ENCODE data around the gene ADARB1. TPM values are rescaled to one million over a fixed set of nuclear protein-coding genes. Genes with fewer than 3 reads are reported as not detected.

ADARB1 gene
- total RNA-seq, 1 experiment from 2014 or later = 5.0 TPM

GRCh38 chr21:45037986-45038385, 36.4 kb upstream of the ADARB1 start:
- no peak for DNase-seq (ENCODE audit: low read depth)

DNA sequence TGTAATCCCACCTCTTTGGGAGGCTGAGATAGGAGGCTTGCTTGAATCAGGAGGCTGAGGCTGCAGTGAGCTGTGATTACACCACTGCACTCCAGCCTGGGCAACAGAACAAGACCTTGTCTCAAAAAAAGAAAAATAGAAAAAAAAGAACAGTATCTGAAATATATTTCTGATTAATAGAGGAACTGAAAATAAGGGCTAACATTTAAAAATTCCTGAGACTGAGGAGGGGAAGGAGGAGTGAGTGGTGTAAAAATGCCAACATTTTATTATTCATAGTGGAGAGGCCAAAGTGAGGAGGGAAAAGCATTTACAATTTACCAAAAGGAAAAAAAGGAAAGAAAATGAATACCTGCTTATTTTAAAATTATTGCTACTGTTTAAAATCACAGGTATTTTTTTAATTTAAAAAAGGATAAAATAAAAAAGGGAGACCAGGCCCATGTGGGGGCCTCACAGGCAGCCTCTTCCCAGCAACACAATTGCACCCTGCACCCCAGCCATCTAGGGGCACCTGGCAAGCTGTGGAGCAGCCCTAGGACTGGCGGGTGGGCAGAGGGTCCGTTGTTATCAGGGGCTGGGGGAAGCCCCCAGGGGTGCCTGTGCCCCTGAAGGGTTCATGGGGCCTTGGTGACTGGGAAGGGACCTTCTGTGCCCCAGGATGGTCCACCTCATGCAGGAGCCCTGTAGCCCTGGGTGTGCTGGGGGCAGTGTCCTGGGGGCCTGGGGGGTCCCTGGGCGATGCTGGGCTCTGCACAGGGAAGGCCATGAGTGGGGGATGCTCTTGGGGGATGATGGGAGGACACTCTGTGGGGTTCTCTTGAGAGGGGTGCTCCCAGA, 34.8 kb upstream of the ADARB1 start:
- no peak for DNase-seq (ENCODE audit: low read depth)

DNA sequence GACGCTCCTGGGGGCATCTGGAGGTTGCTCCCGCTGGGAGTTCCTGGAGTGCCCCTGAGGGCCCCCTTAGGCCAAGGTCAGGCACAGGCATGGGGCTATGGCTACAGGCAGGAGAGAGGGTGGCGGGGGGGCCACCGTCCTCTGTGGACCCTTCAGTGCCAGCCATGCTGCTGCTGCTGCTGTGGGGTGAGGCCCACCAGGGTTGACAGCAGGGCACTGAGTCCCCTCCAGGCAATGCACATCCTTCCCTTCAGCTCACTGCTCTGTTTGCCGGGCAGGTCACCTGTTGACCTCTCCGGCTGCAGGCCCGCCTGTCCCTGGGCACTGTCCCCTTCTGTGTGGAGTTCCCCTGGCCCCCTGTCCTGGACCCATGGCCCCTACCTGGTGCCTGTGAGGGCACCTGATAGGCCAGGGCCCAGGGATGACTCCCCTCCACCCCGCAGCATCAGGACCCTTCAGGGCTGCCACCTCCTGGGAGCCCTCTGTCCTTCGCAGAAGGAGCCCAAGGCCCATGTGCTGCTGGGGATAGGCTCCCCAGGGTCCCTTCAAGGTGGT, 34.1 kb upstream of the ADARB1 start:
- no peak for DNase-seq (ENCODE audit: low read depth)

- no peak for DNase-seq (ENCODE audit: low read depth)
Measured at GRCh38 chr21:45040739-45041138, 33.6 kb upstream of the ADARB1 start.

DNA sequence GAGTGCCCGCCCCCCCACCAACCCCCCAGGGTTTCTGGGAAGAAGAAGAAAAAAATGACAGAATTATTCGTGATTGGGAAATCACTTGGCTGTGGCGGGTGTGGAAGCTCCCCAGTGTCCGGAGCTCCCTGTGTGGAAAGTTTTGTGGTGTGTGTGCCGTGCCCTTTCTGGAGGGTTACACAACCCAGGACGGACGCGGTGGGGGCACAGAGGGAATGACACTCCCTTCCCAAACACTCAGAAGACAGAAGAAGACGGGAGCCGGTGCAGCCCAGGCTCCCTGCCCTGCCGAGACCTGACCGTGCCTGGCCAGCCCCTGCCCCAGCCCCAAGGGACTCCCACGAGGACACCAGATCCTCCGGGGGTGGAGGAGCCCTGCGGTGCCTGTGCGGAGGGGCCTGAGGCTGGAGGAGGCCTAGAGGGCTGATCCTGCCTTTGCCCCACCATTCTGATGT, 33.0 kb upstream of the ADARB1 start:
- DNase-seq (ENCODE audit: low read depth) = peak; percentile 48

- DNase-seq (ENCODE audit: low read depth) = no peak
Measured at GRCh38 chr21:45041984-45042663, 32.3 kb upstream of the ADARB1 start.

- DNase-seq (ENCODE audit: low read depth) = no peak
Measured at GRCh38 chr21:45042664-45043161, 31.7 kb upstream of the ADARB1 start.

DNA sequence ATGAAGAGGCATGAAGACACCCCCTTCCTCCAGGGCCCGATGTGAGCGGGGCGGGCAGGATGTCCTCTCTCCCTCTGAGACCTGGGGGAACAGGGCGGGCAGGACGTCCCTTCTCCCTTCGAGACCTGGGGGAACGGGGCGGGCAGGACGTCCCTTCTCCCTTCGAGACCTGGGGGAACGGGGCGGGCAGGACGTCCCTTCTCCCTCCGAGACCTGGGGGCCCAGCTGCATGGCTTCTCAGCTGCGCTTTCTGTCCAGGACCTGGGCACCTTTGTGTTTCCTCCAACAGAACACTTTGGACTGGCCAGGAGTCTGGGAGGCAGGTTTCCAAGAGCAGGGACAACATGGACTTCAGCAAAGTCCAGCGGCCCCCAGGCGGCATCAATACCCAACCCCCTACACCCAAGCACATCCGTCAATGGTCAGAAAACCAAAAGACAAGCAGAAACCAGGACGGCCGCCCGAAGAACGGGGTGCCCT, 30.8 kb upstream of the ADARB1 start:
- no peak for DNase-seq (ENCODE audit: low read depth)

DNA sequence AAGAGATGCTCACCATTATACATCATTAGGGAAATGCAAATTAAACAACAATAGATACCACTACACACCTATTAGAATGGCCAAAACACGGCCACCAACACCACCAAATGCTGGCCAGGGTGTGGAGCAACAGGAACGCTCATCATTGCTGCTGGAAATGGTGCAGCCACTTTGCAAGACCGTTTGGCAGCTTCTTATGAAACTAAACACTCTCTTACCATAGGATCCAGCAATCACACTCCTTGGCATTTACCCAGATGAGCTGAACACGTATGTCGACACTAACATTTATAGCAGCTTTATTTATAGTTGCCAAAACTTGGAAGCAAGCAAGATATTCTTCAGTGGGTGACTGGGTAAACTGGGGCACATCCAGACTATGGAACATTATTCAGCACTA, 28.9 kb upstream of the ADARB1 start:
- DNase-seq (ENCODE audit: low read depth) = no peak

- DNase-seq (ENCODE audit: low read depth) = no peak
Measured at GRCh38 chr21:45047257-45047656, 27.1 kb upstream of the ADARB1 start.

- DNase-seq (ENCODE audit: low read depth) = no peak
Measured at GRCh38 chr21:45048026-45048698, 26.2 kb upstream of the ADARB1 start.

- DNase-seq (ENCODE audit: low read depth) = no peak
Measured at GRCh38 chr21:45048968-45049367, 25.4 kb upstream of the ADARB1 start.

GRCh38 chr21:45049714-45050344, 24.6 kb upstream of the ADARB1 start:
- DNase-seq (ENCODE audit: low read depth) = no peak

DNA sequence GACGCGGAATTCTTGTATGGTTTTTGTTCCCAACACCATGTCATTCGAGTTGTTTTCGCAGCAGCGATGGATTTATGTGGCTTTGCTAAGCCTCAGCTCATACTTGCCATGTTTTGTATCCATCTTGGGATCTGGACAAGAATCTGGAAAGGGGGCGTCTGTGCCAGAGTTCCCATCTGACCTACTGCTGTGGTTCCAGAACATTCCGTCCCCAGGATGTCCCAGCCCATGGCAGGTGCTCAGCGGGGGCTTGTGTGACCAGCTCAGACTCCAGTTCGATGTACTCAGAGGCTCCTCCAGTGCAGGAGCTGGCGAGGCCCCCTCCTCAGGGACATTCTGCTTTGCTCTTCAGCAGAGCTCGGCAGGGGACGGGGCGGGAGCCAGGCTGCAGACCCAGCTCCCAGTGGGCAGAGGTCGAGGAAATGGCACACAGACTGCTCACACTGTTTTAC, 24.0 kb upstream of the ADARB1 start:
- no peak for DNase-seq (ENCODE audit: low read depth)

GRCh38 chr21:45050797-45051489, 23.4 kb upstream of the ADARB1 start:
- DNase-seq (ENCODE audit: low read depth) = peak; percentile 35

DNA sequence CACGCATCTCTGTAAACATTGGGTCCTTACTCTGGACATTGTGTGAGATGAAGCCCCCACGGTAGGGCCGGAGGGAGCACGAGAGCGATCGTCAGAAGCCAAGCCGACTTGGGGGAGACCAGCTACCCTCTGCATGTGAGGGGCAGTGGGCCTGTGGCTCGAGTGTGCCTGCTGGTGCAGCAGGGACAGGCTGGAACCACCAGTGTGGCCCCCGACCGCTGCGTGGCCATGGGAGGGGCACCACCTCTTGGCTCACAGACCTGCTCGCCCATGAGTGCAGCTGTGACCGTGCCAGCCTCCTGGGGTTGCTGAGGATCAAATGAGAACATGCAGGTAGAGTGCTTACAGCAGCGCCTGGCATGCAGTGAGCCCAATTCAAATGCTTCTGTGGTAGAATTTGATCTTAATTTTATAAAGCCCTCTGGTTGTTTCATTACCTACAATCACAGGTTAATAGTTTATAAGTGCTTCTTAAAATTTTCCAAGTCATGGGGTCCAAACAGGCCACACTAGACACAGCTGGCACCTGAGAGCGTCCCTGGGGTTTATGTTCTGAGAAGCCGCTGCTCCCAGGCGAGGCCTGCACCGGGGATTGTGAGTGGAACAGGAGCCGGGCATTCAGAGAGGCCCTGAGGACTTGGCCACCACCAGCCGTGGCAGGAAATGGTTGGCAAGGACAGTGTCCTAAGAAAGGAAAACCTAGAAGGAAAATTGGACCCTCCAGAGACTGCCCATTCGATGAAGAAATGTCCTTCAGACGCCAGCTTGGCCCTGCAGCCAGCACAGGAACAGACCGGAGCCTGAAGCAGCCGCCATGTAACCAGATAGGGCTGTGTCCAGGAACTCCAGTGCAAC, 22.6 kb upstream of the ADARB1 start:
- no peak for DNase-seq (ENCODE audit: low read depth)

DNA sequence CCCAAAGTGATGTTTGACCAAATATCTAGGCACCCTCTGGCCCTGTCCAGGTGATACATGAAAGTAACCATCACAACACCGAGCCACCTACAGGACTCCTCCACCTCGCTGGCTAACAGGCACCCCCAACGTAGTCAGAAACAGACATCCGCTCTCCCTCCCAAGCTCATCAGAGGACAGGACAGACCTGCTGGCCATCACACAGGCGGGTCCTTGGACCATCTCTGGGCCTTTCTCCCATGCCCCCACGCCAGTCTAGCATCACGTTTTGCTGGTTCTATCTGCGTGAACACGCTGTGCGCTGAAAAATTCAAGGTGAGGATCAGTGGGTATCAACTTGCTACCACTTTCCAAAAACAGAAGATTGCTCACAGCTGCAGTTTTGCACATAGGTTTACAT, 21.4 kb upstream of the ADARB1 start:
- DNase-seq (ENCODE audit: low read depth) = no peak

DNA sequence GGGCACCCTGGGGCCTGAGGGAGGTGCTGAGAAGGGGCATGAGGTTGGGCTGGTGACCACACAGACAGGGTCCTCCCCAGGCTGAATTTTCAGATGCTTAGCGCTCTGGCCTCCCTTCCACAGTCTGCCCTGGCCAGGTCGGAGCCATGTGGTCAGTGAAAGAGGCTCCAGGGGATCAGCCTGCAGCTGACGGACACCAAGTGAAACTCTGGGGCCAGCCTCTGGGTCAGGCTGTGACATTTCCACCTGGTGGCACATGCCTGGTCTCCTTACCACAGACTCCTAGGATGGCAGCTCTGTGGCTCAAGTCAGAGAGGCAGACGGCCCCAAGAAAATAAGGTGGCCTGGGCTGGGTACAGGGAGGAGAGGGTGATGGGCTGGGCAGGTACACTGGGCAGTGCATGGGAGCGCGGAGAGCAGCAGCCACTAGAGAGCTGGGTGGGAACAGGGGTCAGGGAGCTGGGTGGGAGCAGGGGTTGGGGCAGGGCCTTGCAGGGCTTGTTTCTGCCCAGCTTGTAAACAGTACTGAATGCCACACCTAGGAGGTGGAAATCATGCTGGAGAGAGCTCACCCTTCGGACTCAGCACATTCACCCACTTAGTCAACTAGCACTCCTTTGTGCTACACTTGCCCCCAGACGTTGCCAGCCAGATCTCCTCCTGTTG, 20.7 kb upstream of the ADARB1 start:
- no peak for DNase-seq (ENCODE audit: low read depth)

DNA sequence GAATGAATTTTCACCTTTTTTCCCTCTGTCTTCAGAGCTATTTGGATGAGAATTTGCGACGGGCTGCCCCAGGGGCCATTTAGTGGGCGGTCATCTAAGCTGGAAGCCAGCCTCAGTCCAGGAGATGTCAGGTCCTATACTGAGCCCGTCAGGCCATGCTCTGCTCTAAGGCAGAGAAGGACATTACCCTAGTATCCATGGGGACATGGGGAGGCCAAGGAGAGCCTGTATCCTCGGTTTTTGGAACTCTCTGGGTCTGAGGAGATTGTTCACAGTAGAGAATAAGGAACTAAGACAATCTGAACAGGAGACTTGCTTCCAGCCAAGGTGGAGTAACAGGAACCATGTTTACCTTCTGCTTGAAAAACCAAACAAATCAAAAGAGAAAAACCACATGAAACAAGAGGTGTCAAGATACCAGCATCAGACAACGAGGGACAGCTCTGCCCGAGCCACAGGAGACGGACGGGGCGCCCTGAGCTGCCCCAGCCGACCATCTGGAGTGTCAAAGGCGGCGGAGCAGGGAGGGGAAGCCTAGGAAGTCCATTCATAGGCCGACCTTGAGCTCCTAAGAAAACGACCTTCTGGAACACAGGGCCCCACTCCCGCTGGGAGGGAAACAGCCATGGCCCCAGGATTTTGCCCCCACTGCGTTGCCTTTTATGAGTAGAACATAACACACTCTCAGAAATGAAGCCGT, 20.0 kb upstream of the ADARB1 start:
- no peak for DNase-seq (ENCODE audit: low read depth)
